ENCODE data around the gene CSK. TPM values are rescaled to one million over a fixed set of nuclear protein-coding genes. Genes with fewer than 3 reads are reported as not detected.

CSK gene
- total RNA-seq, 1 experiment from 2014 or later: 49.2 TPM

GRCh38 chr15:74768099-74768770, 13.6 kb upstream of the CSK start:
- Histone ChIP-seq H4K8ac (replicated peaks; ENCODE audit: insufficient read length, low read depth, low read length) (no peak overlapping the region), H2AFZ (ENCODE audit: low read length) (peak overlapping the region; percentile 74)
- TF ChIP-seq CTCF (conservative IDR thresholded peaks at IDR 0.05): no peak

More at GRCh38 chr15:74768099-74768770, 13.6 kb upstream of the CSK start:
- no peak overlapping the region for H3K4ac ChIP-seq (ENCODE audit: low read depth, low read length)
- Mint-ChIP-seq H3K36me3 (ENCODE audit: insufficient read depth in 1 of 3, low read depth in 3 of 3) (no peaks in the 10 kb centered on the region), H3K9me3 (no peaks in the 10 kb centered on the region), H3K27me3 (ENCODE audit: low read depth) (peaks cover 39% of the 10 kb centered on the region), H3K27ac (0 out of 7 replicates have a peak overlapping the region, but pooled peaks of 1 of the 3 experiments have one; percentile 80), H3K4me3 (peak overlapping the region; percentile 49 to 54), H3K4me1 (peaks cover 17 to 23% of the 10 kb centered on the region in 2 experiments)
- H3K18ac ChIP-seq (ENCODE audit: insufficient read length, low read depth, low read length): no peak overlapping the region
- no peak overlapping the region for H2BK5ac ChIP-seq (ENCODE audit: insufficient read length, low read length)
- H2BK20ac ChIP-seq (ENCODE audit: low read depth, low read length, poor library complexity, severe bottlenecking): no peak overlapping the region
- no peaks in the 10 kb centered on the region for H3K79me2 ChIP-seq (ENCODE audit: insufficient read depth, low read length)
- H2AK5ac ChIP-seq (ENCODE audit: insufficient read length, low read length): no peak overlapping the region
- no peaks in the 10 kb centered on the region for H3K9me3 ChIP-seq (ENCODE audit: control insufficient read depth, low read depth, low read length)
- H3K4me1 ChIP-seq (ENCODE audit: insufficient read depth, low read length): no peaks in the 10 kb centered on the region
- no peak overlapping the region for H3T11ph ChIP-seq (ENCODE audit: low read length)
- no peak overlapping the region for H3K27ac ChIP-seq (ENCODE audit: insufficient read length, low read depth, low read length)
- no peak overlapping the region for H2BK12ac ChIP-seq (ENCODE audit: insufficient read length, low read depth, low read length)
- no peaks in the 10 kb centered on the region for H4K20me1 ChIP-seq (ENCODE audit: control insufficient read depth, insufficient read depth, insufficient read length)
- no peak overlapping the region for H4K91ac ChIP-seq (ENCODE audit: insufficient read length, low read depth, low read length)
- H3K56ac ChIP-seq (ENCODE audit: insufficient read length, low read depth, low read length): no peak overlapping the region
- no peak overlapping the region for H4K5ac ChIP-seq (ENCODE audit: insufficient read length, low read depth, low read length)
- H3K23ac ChIP-seq (ENCODE audit: insufficient read length, low read depth, low read length): no peak overlapping the region
- no CpG with 5 or more reads among the region's 15 CpGs for WGBS (ENCODE audit: extremely low coverage, insufficient read length, low lambda C conversion rate)
- H3K9ac ChIP-seq (ENCODE audit: extremely low read depth, insufficient read length, low read length): no peak overlapping the region
- H2BK120ac ChIP-seq (ENCODE audit: low read depth, low read length, poor library complexity, severe bottlenecking): no peak overlapping the region
- no peaks in the 10 kb centered on the region; the same call in 1 of the 2 replicates for H3K27me3 ChIP-seq (ENCODE audit: insufficient read depth, low read length)
- H3K14ac ChIP-seq (ENCODE audit: insufficient read depth, low read length): no peak overlapping the region; the same call in 1 of the 2 replicates
- H2BK15ac ChIP-seq (ENCODE audit: low read depth, low read length): no peak overlapping the region
- DNase-seq: no peak
- no peaks in the 10 kb centered on the region for H3K23me2 ChIP-seq (ENCODE audit: insufficient read length, low read depth, low read length, poor library complexity, severe bottlenecking)
- H3K79me1 ChIP-seq (ENCODE audit: insufficient read depth, low read depth, low read length, poor library complexity, severe bottlenecking): no peaks in the 10 kb centered on the region
- H3K4me2 ChIP-seq (ENCODE audit: insufficient read depth, insufficient read length, low read length): peak overlapping the region; percentile 20

All from H9 (cell line).